ENCODE results near the gene MBNL3.

MBNL3 gene, protein sequence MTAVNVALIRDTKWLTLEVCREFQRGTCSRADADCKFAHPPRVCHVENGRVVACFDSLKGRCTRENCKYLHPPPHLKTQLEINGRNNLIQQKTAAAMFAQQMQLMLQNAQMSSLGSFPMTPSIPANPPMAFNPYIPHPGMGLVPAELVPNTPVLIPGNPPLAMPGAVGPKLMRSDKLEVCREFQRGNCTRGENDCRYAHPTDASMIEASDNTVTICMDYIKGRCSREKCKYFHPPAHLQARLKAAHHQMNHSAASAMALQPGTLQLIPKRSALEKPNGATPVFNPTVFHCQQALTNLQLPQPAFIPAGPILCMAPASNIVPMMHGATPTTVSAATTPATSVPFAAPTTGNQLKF

DNA sequence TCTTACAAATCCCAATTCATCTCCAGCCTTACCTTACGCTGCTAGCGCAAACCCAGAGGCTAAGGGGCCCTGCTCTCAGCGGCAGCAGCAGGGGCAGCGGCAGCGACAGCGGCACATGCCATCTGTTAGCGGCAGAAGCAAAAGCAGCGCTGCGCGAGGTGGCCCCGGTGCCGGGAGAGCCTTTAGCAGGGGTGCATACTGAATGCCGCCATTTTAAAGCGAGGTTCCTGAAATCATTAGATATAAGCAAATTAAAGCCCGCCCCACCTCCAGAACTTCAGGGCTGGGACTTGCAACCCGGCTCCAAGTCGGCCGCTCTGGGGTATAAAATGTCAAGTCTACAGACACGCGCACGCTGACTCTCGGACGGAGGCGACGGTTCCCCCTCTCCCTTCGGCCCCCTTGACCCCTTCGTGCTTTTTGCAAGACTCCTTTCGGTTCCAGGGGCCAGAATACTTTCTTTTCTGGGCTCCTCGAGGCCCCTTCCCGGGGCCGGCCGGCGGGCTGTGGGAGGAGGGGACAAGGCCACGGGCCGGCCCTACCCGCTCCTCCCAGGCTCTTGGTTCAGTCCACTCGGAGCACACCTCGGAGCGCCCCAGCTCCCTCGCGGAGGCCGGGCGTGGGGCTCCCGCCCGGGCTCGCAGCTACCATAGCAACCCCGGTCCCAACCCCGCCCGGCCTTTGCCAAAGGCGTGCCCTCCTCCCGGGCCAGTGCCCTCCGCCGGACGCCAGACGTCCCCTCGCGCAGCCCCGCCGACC, at the start of gene MBNL3:
Gene MBNL3 (minus strand): TSS at position 220 of the 759 bp plus-strand sequence. CDS start 49,427 bp downstream, outside the sequence.
- H2AFZ ChIP-seq (ENCODE audit: low read depth, low read length, severe bottlenecking): peak within 1 kb of the TSS; percentile 78
- no peaks in the 10 kb centered on the region for H3K36me3 ChIP-seq (ENCODE audit: low read length)
- peak within 1 kb of the TSS; percentile 64 for H3K4me3 ChIP-seq (ENCODE audit: insufficient read depth, low read length, poor library complexity, severe bottlenecking)
- peaks cover 15% of the 10 kb centered on the region; the same call in 1 of the 2 replicates for H3F3A ChIP-seq (ENCODE audit: insufficient read depth)
- no peaks in the 10 kb centered on the region for H3K27me3 ChIP-seq (ENCODE audit: low read length)
- no peak for TF ChIP-seq EZH2phosphoT487 (conservative IDR thresholded peaks at IDR 0.05; ENCODE audit: low read length)
- TF ChIP-seq, protein P1, sequence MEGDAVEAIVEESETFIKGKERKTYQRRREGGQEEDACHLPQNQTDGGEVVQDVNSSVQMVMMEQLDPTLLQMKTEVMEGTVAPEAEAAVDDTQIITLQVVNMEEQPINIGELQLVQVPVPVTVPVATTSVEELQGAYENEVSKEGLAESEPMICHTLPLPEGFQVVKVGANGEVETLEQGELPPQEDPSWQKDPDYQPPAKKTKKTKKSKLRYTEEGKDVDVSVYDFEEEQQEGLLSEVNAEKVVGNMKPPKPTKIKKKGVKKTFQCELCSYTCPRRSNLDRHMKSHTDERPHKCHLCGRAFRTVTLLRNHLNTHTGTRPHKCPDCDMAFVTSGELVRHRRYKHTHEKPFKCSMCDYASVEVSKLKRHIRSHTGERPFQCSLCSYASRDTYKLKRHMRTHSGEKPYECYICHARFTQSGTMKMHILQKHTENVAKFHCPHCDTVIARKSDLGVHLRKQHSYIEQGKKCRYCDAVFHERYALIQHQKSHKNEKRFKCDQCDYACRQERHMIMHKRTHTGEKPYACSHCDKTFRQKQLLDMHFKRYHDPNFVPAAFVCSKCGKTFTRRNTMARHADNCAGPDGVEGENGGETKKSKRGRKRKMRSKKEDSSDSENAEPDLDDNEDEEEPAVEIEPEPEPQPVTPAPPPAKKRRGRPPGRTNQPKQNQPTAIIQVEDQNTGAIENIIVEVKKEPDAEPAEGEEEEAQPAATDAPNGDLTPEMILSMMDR (IDR thresholded peaks at IDR 0.05; ENCODE audit: insufficient read depth, low read length, poor library complexity, severe bottlenecking): no peak
- H3K9me2 ChIP-seq (replicated peaks; ENCODE audit: insufficient read depth, low read length): no peaks in the 10 kb centered on the region
- no peaks in the 10 kb centered on the region for H4K20me1 ChIP-seq (ENCODE audit: low read depth, low read length)
- H3K4me2 ChIP-seq (ENCODE audit: low read depth, low read length, poor library complexity, severe bottlenecking): peak within 1 kb of the TSS; percentile 88
- peak within 1 kb of the TSS; percentile 73 for H3K9ac ChIP-seq (ENCODE audit: low read length)
- H3K79me2 ChIP-seq (ENCODE audit: insufficient read depth, low read length): no peaks in the 10 kb centered on the region
- peak within 1 kb of the TSS; percentile 90 for H3K27ac ChIP-seq (ENCODE audit: low read depth, low read length)
- no peaks in the 10 kb centered on the region for H3K9me3 ChIP-seq (ENCODE audit: insufficient read depth, low read length)

DNA sequence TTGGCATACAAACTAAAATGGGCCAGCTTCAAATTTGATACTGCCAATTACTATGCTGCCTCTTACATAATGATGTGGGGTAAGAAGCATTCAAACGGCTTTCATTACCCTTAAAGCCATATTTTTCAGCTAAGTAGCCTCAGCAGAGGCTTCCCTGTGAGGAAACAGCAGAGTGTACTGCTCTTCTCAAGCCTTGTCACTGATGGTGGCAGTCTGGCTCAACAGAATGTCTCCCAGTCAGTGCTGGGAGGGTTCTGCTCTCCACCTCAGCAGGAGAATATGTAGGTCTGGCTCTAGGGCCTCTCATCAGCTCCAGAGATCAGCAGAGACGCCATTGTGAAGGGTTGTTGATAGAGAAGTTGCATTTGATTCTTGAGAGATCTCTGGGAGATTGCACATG, 44.6 kb upstream of the MBNL3 start:
- no peaks in the 10 kb centered on the region for H4K20me1 ChIP-seq (ENCODE audit: low read depth, low read length)
- no peak overlapping the region for H3K27ac ChIP-seq (ENCODE audit: low read depth, low read length)
- H3K27me3 ChIP-seq (ENCODE audit: low read length): no peaks in the 10 kb centered on the region
- H3K4me2 ChIP-seq (ENCODE audit: low read depth, low read length, poor library complexity, severe bottlenecking): no peak overlapping the region
- H3K36me3 ChIP-seq (ENCODE audit: low read length): no peaks in the 10 kb centered on the region
- TF ChIP-seq, protein P1 (IDR thresholded peaks at IDR 0.05; ENCODE audit: insufficient read depth, low read length, poor library complexity, severe bottlenecking): no peak
- TF ChIP-seq EZH2phosphoT487 (conservative IDR thresholded peaks at IDR 0.05; ENCODE audit: low read length): no peak
- no peak overlapping the region for H2AFZ ChIP-seq (ENCODE audit: low read depth, low read length, severe bottlenecking)
- no peaks in the 10 kb centered on the region for H3K79me2 ChIP-seq (ENCODE audit: insufficient read depth, low read length)
- H3K9ac ChIP-seq (ENCODE audit: low read length): no peak overlapping the region
- H3F3A ChIP-seq (ENCODE audit: insufficient read depth): no peaks in the 10 kb centered on the region
- no peaks in the 10 kb centered on the region for H3K9me3 ChIP-seq (ENCODE audit: insufficient read depth, low read length)
- H3K4me3 ChIP-seq (ENCODE audit: insufficient read depth, low read length, poor library complexity, severe bottlenecking): no peak overlapping the region
- H3K9me2 ChIP-seq (replicated peaks; ENCODE audit: insufficient read depth, low read length): no peaks in the 10 kb centered on the region

DNA sequence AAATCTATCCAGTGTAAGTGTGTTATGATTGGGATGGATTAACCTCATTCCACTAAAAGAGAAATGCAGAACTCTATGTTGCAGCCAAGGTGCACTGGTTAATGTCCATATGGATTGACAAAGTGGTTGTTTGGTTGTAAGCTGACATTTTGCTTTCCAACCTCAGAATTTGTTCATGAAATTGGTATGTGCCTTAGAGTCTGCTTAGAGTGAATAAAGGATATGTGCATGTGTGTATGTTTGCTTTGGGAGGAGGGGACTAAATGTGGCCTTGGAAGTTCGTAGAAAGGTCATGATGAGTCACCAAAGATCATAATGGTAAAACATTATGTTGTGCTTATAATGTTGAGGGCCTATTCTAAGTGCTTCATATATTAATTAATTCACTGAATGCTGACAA, 44.1 kb upstream of the MBNL3 start:
- Histone ChIP-seq H3K9ac (ENCODE audit: low read length) (no peak overlapping the region), H3K27me3 (ENCODE audit: low read length) (no peaks in the 10 kb centered on the region), H3F3A (ENCODE audit: insufficient read depth) (no peaks in the 10 kb centered on the region), H3K79me2 (ENCODE audit: insufficient read depth, low read length) (no peaks in the 10 kb centered on the region), H2AFZ (ENCODE audit: low read depth, low read length, severe bottlenecking) (no peak overlapping the region), H3K9me3 (ENCODE audit: insufficient read depth, low read length) (no peaks in the 10 kb centered on the region), H3K4me2 (ENCODE audit: low read depth, low read length, poor library complexity, severe bottlenecking) (no peak overlapping the region), H3K4me3 (ENCODE audit: insufficient read depth, low read length, poor library complexity, severe bottlenecking) (no peak overlapping the region), H3K27ac (ENCODE audit: low read depth, low read length) (no peak overlapping the region), H3K9me2 (replicated peaks; ENCODE audit: insufficient read depth, low read length) (no peaks in the 10 kb centered on the region), H3K36me3 (ENCODE audit: low read length) (no peaks in the 10 kb centered on the region), H4K20me1 (ENCODE audit: low read depth, low read length) (no peaks in the 10 kb centered on the region)
- TF ChIP-seq EZH2phosphoT487 (conservative IDR thresholded peaks at IDR 0.05; ENCODE audit: low read length): no peak
- TF ChIP-seq, protein P1 (IDR thresholded peaks at IDR 0.05; ENCODE audit: insufficient read depth, low read length, poor library complexity, severe bottlenecking): no peak

All from SU-DHL-6 (cell line).